Adrenal gland (tissue), 12 donors: ENCODE data around the gene SECISBP2. TPM values are rescaled to one million over a fixed set of nuclear protein-coding genes. Genes with fewer than 3 reads are reported as not detected.

Experiments used
- DNase-seq, 7 donors: peaks; one replicate each; pipeline ENCODE4 v3.0.0-alpha.2; 2019 to 2020
- H3K27ac ChIP-seq, 5 donors: fragments of 200-600 bp; sonication (generic) in 4 of 5; 1 replicate in 3 of 5; 2 replicates in 2 of 5; pipeline versions ENCODE4 v1.5.1 to v1.8.0; 2016 to 2020; ENCODE audit warnings: mild to moderate bottlenecking in 1 of 5
- H3K27me3 ChIP-seq: fragments of 200-600 bp; 2 replicates; pipeline ENCODE4 v1.8.0; 2021
- H3K36me3 ChIP-seq, 2 donors: fragments of 200-600 bp; replicated peaks in 1 of 2; 1 replicate in 1 of 2; 2 replicates in 1 of 2; pipeline versions ENCODE4 v1.5.1 to v1.8.0; 2018 to 2022
- H3K4me1 ChIP-seq, 2 donors: fragments of 200-600 bp; replicated peaks in 1 of 2; 1 replicate in 1 of 2; 2 replicates in 1 of 2; pipeline versions ENCODE4 v1.5.1 to v1.8.0; 2018 to 2021
- H3K4me3 ChIP-seq, 4 donors: fragments of 200-600 bp; sonication (generic) in 3 of 4; one replicate each; pipeline ENCODE4 v1.5.1; 2016 to 2018
- H3K9me3 ChIP-seq, 3 donors: fragments of 200-600 bp; sonication (generic) in 1 of 3; replicated peaks in 1 of 3; 1 replicate in 2 of 3; 2 replicates in 1 of 3; pipeline versions ENCODE4 v1.5.1 to v1.8.0; 2016 to 2021
- CTCF ChIP-seq, 6 experiments: fragments of 450-650 bp in 4 of 6; fragments of 200-600 bp in 2 of 6; sonication (generic) in 1 of 6; IDR thresholded peaks; 1 replicate in 5 of 6; 2 replicates in 1 of 6; pipeline versions ENCODE4 v1.5.1 to v1.8.0; 2016 to 2021; ENCODE audit warnings: antibody characterized with exemption in 6 of 6, mild to moderate bottlenecking in 2 of 6, moderate library complexity in 1 of 6
- POLR2A ChIP-seq, 2 donors: fragments of 450-650 bp; IDR thresholded peaks; one replicate each; pipeline ENCODE4 v1.6.1; 2017; ENCODE audit warnings: antibody characterized with exemption in 2 of 2, mild to moderate bottlenecking in 2 of 2, moderate library complexity in 1 of 2
- WGBS, 4 donors: extraction: QIAGEN DNeasy Blood & Tissue Kit in 2 of 4; methylation state at CpG; one replicate each; pipeline versions ENCODE4 v1.1.5 to v1.1.7; 2013 to 2017; 5-methylcytosine and 5-hydroxymethylcytosine counted together
- intact Hi-C, 2 donors: fragments of 100-400 bp; cut with DNase I; formaldehyde crosslinking; loops; one replicate each; pipeline versions ENCODE4 v1.14.1 to v1.15.0; 2022 to 2023
- microRNA-seq, 3 donors: library from miRNA; unstranded; fragments of <30 nt; microRNA quantifications; one replicate each; pipeline ENCODE4, GENCODE V29; 2017 to 2020
- polyA plus RNA-seq, 3 donors: library from polyadenylated mRNA; stranded (reverse); fragments of 200-250 nt in 2 of 3; fragments of 350-450 nt in 1 of 3; fragmentation: Illumina TruSeq in 1 of 3; extraction: RNeasy Lipid Tissue Mini Kit (QIAGEN cat#74804) in 1 of 3; gene quantifications; one replicate each; pipeline ENCODE4 v1.2.3, GENCODE V29; 2013 to 2014
- small RNA-seq, 2 donors: library from RNA; depleted of rRNA; stranded (forward); fragments of <200 nt; gene quantifications; one replicate each; pipeline ENCODE3, GENCODE V24; 2016
- total RNA-seq, 9 donors: library from RNA; depleted of rRNA in 4 of 9; stranded (reverse); fragments of >200 nt in 4 of 9; fragments of 120-200 nt in 1 of 9; fragmentation: NEBNext Ultra II Directional in 1 of 9; extraction: Animal tissue kit (Norgen Biotek cat#: 25700) in 1 of 9; gene quantifications; one replicate each; pipeline versions ENCODE4 v1.1.0 to v1.2.4, GENCODE V29; 2013 to 2023
- donor health status: healthy with polysubstance abuse.
- donor health status: Bipolar disorder and iron deficiency.
- donor health status: DM: yes; HTN: yes; CAD: no.
- donor health status: DM: no; HTN: no; CAD: no.
- donor health status: DM: no; HTN: no; CAD: no.
- donor health status: DM: yes; HTN: yes; CAD: no.

The SECISBP2 gene
- total and polyA plus RNA-seq, 12 donors, result 31.7 to 76.1 (median 46.8) TPM

- Histone ChIP-seq H3K36me3 (peaks cover 0 to 11% of the 10 kb centered on the region in 2 donors), H3K27ac (peak overlapping the region in 1 of 5 donors; percentile 68), H3K27me3 (no peaks in the 10 kb centered on the region), H3K9me3 (no peaks in the 10 kb centered on the region), H3K4me3 (no peak overlapping the region), H3K4me1 (peaks cover 0 to 9% of the 10 kb centered on the region in 2 donors)
- no peak for DNase-seq
- 14 to 40% (median 22%) methylated on average over 1 to 2 of the region's 2 CpGs for WGBS, 4 donors
- intact Hi-C loops, result no loop called here
- TF ChIP-seq CTCF (IDR thresholded peaks at IDR 0.05), result no peak
Measured at GRCh38 chr9:89407070-89407469, 88.8 kb downstream of the SECISBP2 start.

- H3K36me3 ChIP-seq, result no peaks in the 10 kb centered on the region
- intact Hi-C loops, result no loop called here
- H3K9me3 ChIP-seq, result no peaks in the 10 kb centered on the region
- peaks cover 0 to 9% of the 10 kb centered on the region in 2 donors for H3K4me1 ChIP-seq
- H3K27ac ChIP-seq, result no peak overlapping the region
- DNase-seq, result peak in 6 of 7 donors; percentile 45 to 75 (median 62)
- 54 to 65% (median 56%) methylated on average over 12 of the region's 12 CpGs for WGBS, 4 donors
- H3K4me3 ChIP-seq, result no peak overlapping the region
- no peaks in the 10 kb centered on the region for H3K27me3 ChIP-seq
- peak in 1 of 2 donors; percentile 5 for TF ChIP-seq POLR2A (IDR thresholded peaks at IDR 0.05)
- peak in 1 of 6 experiments; percentile 3 for TF ChIP-seq CTCF (IDR thresholded peaks at IDR 0.05)
Measured at GRCh38 chr9:89408628-89409101, 90.4 kb downstream of the SECISBP2 start.

Small RNA genes lying within 50 kb of the gene (microRNA-seq; reads per million reads assigned to microRNA genes)
- gene MIR3153, result 0 reads per million in 3 donors

Small RNA genes lying within 50 kb of the gene (small RNA-seq; reads per million reads assigned to genes)
- gene MIR3153, result 0 reads per million in 2 donors

Other genes starting within 250 kb of the SECISBP2 start
- gene SHC3, start 139.7 kb upstream of the SECISBP2 start, total RNA-seq, result 10 to 100 TPM; 16.0 to 56.7 (median 21.8) TPM
- 10 to 100 TPM in 1 of 3 donors, 1 to 10 TPM in 2; 5.6 to 10.9 (median 7.0) TPM for gene SHC3, start 139.7 kb upstream of the SECISBP2 start, polyA plus RNA-seq
- 100 to 1,000 TPM in 2 of 9 donors, 10 to 100 TPM in 7; 18.3 to 175 (median 41.8) TPM for gene CKS2, start 7.3 kb upstream of the SECISBP2 start, total RNA-seq
- gene CKS2, start 7.3 kb upstream of the SECISBP2 start, polyA plus RNA-seq, result 10 to 100 TPM; 37.9 to 88.1 (median 78.5) TPM
- gene SEMA4D, start 179.6 kb downstream of the SECISBP2 start, total RNA-seq, result 10 to 100 TPM in 8 of 9 donors, 1 to 10 TPM in 1; 3.5 to 57.0 (median 27.2) TPM
- 10 to 100 TPM; 11.5 to 19.6 (median 19.1) TPM for gene SEMA4D, start 179.6 kb downstream of the SECISBP2 start, polyA plus RNA-seq